ENCODE results near the gene KLK14.

Gene KLK14

GRCh38 chr19:51125421-51126075 is 42.9 kb upstream of the KLK14 start:
- DNase-seq (ENCODE audit: low read depth) = no peak
- H3K4me3 ChIP-seq (ENCODE audit: control insufficient read depth, low read depth, low read length) = no peak overlapping the region
- no peak for TF ChIP-seq CTCF (IDR thresholded peaks at IDR 0.05; ENCODE audit: control insufficient read depth, insufficient read depth, low read depth, low read length, missing control alignments)

DNA sequence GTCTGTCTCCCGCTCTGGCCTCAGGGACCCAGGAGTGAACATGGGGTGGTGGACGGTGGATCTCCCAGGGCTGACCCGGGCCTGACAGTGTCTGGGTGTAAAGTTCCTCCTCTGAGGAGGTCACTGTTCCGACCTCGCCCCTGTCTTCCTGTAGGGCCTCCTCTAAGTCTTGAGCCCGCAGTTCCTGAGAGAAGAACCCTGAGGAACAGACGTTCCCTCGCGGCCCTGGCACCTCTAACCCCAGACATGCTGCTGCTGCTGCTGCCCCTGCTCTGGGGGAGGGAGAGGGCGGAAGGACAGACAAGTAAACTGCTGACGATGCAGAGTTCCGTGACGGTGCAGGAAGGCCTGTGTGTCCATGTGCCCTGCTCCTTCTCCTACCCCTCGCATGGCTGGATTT is 42.0 kb upstream of the KLK14 start, which contains the start of gene SIGLEC9:
TSS of gene SIGLEC9 (plus strand) at position 178 of the 400 bp plus-strand sequence. CDS start at position 247, 69 bp downstream.
- no peak for TF ChIP-seq CTCF (IDR thresholded peaks at IDR 0.05; ENCODE audit: control insufficient read depth, insufficient read depth, low read depth, low read length, missing control alignments)
- DNase-seq (ENCODE audit: low read depth) = no peak
- no peak within 1 kb of the TSS for H3K4me3 ChIP-seq (ENCODE audit: control insufficient read depth, low read depth, low read length)

DNA sequence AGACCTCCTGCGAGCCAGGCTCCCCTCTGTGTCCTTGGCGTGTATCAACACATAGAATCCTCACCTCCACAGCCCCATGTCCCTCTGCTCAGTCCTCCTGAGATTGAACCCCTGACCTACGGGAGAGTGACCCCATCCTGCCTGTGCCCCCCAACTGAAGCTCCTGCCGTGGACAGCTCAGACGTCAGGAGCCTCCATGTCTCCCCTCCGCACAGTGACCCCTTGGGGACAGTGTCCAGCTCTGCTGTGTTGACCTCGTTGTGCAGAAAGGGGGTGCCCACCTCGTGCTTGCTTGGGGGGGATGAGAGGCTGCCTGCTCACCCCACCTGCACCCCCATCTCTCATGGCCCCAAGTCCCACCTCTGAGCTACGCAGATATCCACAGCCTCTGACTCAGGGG is 41.5 kb upstream of the KLK14 start:
- DNase-seq (ENCODE audit: low read depth) = no peak
- H3K4me3 ChIP-seq (ENCODE audit: control insufficient read depth, low read depth, low read length) = no peak overlapping the region
- no peak for TF ChIP-seq CTCF (IDR thresholded peaks at IDR 0.05; ENCODE audit: control insufficient read depth, insufficient read depth, low read depth, low read length, missing control alignments)

- DNase-seq (ENCODE audit: low read depth) = no peak
- no peak for TF ChIP-seq CTCF (IDR thresholded peaks at IDR 0.05; ENCODE audit: control insufficient read depth, insufficient read depth, low read depth, low read length, missing control alignments)
- H3K4me3 ChIP-seq (ENCODE audit: control insufficient read depth, low read depth, low read length) = no peak overlapping the region
Measured at GRCh38 chr19:51123802-51124201, 41.1 kb upstream of the KLK14 start.

DNA sequence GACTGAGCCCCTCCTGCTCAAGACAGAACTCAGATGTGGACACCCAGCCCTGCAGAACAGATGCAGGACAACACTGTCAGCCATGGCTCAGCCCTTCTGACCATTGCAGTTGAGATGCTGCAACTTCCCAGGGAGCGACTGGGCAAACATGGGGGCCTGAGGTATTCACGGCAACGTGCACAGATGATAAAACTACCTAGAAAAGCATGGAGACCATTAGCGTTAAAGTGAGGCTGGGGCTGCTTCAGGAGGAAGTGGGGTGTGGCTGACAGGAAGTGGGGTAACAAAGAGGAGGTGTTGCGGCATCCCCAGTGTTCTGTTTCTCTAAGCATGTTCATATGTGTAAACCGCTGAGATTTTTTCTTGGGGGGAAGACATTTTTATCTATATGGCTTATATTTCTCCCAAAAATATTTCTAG is 40.7 kb upstream of the KLK14 start:
- TF ChIP-seq CTCF (IDR thresholded peaks at IDR 0.05; ENCODE audit: control insufficient read depth, insufficient read depth, low read depth, low read length, missing control alignments) = no peak
- no peak for DNase-seq (ENCODE audit: low read depth)
- no peak overlapping the region for H3K4me3 ChIP-seq (ENCODE audit: control insufficient read depth, low read depth, low read length)

GRCh38 chr19:51122112-51122981 is 39.7 kb upstream of the KLK14 start:
- DNase-seq (ENCODE audit: low read depth) = no peak
- no peak overlapping the region for H3K4me3 ChIP-seq (ENCODE audit: control insufficient read depth, low read depth, low read length)
- TF ChIP-seq CTCF (IDR thresholded peaks at IDR 0.05; ENCODE audit: control insufficient read depth, insufficient read depth, low read depth, low read length, missing control alignments) = no peak
